ENCODE data around the gene CCRL2.

The CCRL2 gene

GRCh38 chr3:46397111-46397510 lies 9.9 kb upstream of the CCRL2 start:
- no peak overlapping the region for H3K9ac ChIP-seq
- no peaks in the 10 kb centered on the region for H3K36me3 ChIP-seq (ENCODE audit: control insufficient read depth, insufficient read depth, low read length)
- no peak overlapping the region for H3K27ac ChIP-seq
- H3K9me3 ChIP-seq (ENCODE audit: control insufficient read depth, low read length): no peaks in the 10 kb centered on the region
- no peak overlapping the region for H3K4me2 ChIP-seq (ENCODE audit: low read length)
- no peaks in the 10 kb centered on the region for H3K4me1 ChIP-seq
- H3K4me3 ChIP-seq (ENCODE audit: low read depth, low read length): no peak overlapping the region
- H3K27me3 ChIP-seq (ENCODE audit: control insufficient read depth, insufficient read depth, low read length): no peaks in the 10 kb centered on the region
- H3K79me2 ChIP-seq: no peaks in the 10 kb centered on the region
- TF ChIP-seq, protein P1, sequence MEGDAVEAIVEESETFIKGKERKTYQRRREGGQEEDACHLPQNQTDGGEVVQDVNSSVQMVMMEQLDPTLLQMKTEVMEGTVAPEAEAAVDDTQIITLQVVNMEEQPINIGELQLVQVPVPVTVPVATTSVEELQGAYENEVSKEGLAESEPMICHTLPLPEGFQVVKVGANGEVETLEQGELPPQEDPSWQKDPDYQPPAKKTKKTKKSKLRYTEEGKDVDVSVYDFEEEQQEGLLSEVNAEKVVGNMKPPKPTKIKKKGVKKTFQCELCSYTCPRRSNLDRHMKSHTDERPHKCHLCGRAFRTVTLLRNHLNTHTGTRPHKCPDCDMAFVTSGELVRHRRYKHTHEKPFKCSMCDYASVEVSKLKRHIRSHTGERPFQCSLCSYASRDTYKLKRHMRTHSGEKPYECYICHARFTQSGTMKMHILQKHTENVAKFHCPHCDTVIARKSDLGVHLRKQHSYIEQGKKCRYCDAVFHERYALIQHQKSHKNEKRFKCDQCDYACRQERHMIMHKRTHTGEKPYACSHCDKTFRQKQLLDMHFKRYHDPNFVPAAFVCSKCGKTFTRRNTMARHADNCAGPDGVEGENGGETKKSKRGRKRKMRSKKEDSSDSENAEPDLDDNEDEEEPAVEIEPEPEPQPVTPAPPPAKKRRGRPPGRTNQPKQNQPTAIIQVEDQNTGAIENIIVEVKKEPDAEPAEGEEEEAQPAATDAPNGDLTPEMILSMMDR (IDR thresholded peaks at IDR 0.05): no peak
- H2AFZ ChIP-seq: no peak overlapping the region

- TF ChIP-seq, protein P1 (IDR thresholded peaks at IDR 0.05): no peak
- Histone ChIP-seq H3K79me2 (no peaks in the 10 kb centered on the region), H3K9ac (no peak overlapping the region), H3K9me3 (ENCODE audit: control insufficient read depth, low read length) (no peaks in the 10 kb centered on the region), H3K27me3 (ENCODE audit: control insufficient read depth, insufficient read depth, low read length) (no peaks in the 10 kb centered on the region), H3K4me1 (no peaks in the 10 kb centered on the region), H2AFZ (no peak overlapping the region), H3K4me3 (ENCODE audit: low read depth, low read length) (no peak overlapping the region), H3K4me2 (ENCODE audit: low read length) (no peak overlapping the region), H3K36me3 (ENCODE audit: control insufficient read depth, insufficient read depth, low read length) (no peaks in the 10 kb centered on the region), H3K27ac (no peak overlapping the region)
Measured at GRCh38 chr3:46398186-46398955, 8.7 kb upstream of the CCRL2 start.

GRCh38 chr3:46399098-46399497 lies 8.0 kb upstream of the CCRL2 start:
- Histone ChIP-seq H3K4me1 (no peaks in the 10 kb centered on the region), H3K9me3 (ENCODE audit: control insufficient read depth, low read length) (no peaks in the 10 kb centered on the region), H3K9ac (no peak overlapping the region), H3K79me2 (no peaks in the 10 kb centered on the region), H3K4me3 (ENCODE audit: low read depth, low read length) (no peak overlapping the region), H3K36me3 (ENCODE audit: control insufficient read depth, insufficient read depth, low read length) (no peaks in the 10 kb centered on the region), H3K27ac (no peak overlapping the region), H3K27me3 (ENCODE audit: control insufficient read depth, insufficient read depth, low read length) (no peaks in the 10 kb centered on the region), H2AFZ (no peak overlapping the region), H3K4me2 (ENCODE audit: low read length) (no peak overlapping the region)
- TF ChIP-seq, protein P1 (IDR thresholded peaks at IDR 0.05): no peak

- no peak overlapping the region for H3K4me3 ChIP-seq (ENCODE audit: low read depth, low read length)
- H2AFZ ChIP-seq: no peak overlapping the region
- TF ChIP-seq, protein P1 (IDR thresholded peaks at IDR 0.05): no peak
- no peak overlapping the region for H3K9ac ChIP-seq
- no peaks in the 10 kb centered on the region for H3K4me1 ChIP-seq
- H3K4me2 ChIP-seq (ENCODE audit: low read length): no peak overlapping the region
- H3K36me3 ChIP-seq (ENCODE audit: control insufficient read depth, insufficient read depth, low read length): no peaks in the 10 kb centered on the region
- no peaks in the 10 kb centered on the region for H3K79me2 ChIP-seq
- H3K9me3 ChIP-seq (ENCODE audit: control insufficient read depth, low read length): no peaks in the 10 kb centered on the region
- H3K27me3 ChIP-seq (ENCODE audit: control insufficient read depth, insufficient read depth, low read length): no peaks in the 10 kb centered on the region
- no peak overlapping the region for H3K27ac ChIP-seq
Measured at GRCh38 chr3:46399557-46399956, 7.5 kb upstream of the CCRL2 start.
